HG03460 (cell line): ENCODE data around the gene HOXD3.

Experiments
- ATAC-seq: cut with Tn5 transposase; IDR thresholded peaks from one replicate; pipeline ENCODE4 v1.9.1; 2021; ENCODE audit not compliant: unreplicated experiment

HOXD3 gene

DNA sequence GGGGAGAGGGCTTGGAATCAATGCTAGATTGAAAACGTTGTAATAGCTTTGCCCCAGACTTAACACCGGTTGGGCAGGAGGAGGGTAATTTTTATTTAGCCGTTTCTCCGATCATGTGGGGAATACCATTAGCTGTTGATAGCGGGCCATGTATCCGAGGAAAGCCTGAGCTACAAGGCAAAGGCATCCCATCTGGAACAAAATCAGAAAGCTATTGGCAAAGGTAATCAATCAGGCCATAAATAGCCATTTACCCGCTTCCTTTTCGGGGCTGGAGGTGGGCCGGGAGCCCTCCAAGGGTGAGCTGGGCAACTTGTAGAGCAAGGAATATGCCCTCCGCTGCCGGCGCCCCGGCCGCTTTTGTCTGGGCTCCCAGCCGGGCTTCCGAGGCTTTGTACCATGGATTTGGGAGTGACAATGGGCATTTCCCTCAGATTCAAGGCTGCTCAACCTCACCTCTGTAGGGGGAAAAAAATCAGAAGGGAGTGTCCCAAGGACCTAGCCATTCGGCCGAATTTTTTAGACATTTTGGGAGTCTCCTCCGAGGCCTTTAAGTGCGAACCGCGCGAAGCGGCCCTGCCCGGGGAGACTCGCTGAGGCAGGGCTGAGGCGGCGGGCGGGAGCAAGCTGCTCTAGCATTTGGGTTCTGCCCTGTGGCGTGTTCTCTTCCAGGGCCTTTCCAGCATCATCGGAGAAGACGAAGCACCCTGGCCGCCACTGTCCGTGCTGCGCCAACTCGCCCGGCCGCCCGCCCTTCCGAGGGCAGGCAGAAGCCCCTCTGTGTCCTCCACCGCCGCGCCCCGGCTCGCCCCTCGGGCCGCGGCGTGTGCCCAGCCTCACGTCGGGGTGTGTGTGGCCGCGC lies 35.7 kb upstream of the HOXD3 start:
- no peak for ATAC-seq

GRCh38 chr2:176122052-176122682 lies 34.9 kb upstream of the HOXD3 start:
- no peak for ATAC-seq

DNA sequence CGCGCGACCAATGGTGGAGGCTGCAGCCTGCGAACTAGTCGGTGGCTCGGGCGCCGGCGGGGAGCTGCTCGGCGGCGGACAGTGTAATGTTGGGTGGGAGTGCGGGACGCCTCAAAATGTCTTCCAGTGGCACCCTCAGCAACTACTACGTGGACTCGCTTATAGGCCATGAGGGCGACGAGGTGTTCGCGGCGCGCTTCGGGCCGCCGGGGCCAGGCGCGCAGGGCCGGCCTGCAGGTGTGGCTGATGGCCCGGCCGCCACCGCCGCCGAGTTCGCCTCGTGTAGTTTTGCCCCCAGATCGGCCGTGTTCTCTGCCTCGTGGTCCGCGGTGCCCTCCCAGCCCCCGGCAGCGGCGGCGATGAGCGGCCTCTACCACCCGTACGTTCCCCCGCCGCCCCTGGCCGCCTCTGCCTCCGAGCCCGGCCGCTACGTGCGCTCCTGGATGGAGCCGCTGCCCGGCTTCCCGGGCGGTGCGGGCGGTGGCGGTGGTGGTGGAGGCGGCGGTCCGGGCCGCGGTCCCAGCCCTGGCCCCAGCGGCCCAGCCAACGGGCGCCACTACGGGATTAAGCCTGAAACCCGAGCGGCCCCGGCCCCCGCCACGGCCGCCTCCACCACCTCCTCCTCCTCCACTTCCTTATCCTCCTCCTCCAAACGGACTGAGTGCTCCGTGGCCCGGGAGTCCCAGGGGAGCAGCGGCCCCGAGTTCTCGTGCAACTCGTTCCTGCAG lies 34.3 kb upstream of the HOXD3 start, which contains the start of gene HOXD9:
HOXD9 (plus strand) TSS at position 37 of the 728 bp plus-strand sequence; CDS start at position 87, 50 bp downstream.
- ATAC-seq = no peak

DNA sequence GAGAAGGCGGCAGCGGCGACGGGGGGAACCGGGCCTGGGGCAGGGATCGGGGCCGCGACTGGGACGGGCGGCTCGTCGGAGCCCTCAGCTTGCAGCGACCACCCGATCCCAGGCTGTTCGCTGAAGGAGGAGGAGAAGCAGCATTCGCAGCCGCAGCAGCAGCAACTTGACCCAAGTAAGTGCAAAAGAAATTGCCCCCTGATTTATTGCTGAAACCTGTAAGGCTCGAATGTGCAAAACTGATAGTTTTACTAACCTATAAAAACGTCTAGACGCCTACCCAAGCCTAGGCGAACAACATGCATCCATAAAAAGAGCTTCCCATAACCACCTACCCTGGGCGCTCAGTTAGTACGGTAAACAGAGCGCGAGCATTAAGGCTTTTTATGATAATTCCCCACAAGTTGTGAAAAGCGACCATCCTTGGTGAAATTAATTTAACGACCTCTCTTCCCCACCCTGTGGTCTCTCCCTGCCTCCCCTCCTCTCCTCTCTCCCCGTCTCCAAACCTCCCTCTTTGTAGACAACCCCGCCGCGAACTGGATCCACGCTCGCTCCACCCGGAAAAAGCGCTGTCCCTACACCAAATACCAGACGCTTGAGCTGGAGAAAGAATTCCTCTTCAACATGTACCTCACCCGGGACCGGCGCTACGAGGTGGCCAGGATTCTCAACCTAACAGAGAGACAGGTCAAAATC lies 33.5 kb upstream of the HOXD3 start:
- no peak for ATAC-seq

DNA sequence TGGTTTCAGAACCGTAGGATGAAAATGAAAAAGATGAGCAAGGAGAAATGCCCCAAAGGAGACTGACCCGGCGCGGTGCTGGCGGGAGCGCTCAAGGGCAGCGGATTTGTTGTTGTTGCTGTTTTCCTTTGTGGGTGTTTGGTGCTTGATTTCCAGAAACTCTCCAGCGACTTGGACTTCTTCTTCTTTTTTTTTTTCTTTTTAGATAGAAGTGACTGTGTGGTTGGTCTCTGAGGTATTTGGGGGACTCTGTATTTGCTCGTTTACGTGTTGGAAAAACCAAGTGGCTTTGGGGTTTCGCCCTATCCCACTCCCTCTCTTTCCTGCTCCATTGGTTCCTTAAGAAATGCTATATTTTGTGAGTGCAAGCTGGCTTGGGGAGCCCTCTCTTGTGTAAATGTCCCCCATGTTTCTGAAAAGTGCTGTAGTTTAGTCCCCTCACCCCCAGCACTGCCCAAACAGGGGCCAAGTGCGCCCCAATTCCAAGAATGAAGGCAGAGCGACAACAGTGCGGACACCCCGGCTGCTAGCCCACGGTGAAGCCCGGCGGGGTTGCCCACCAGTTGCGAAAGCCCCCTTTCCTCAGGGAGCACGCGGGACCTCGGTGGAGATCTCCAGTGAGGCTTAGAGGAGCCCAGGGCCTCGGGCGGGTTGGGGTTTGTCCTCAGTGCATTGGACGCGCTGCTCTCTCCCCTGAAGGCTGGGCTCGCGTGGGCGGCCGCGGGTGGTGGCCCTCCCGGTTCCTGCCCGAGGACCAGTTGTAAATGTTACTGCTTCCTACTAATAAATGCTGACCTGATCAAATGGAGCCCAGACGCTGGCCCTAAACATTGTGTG lies 32.8 kb upstream of the HOXD3 start:
- no peak for ATAC-seq

GRCh38 chr2:176124947-176125771 lies 31.9 kb upstream of the HOXD3 start:
- ATAC-seq = no peak

GRCh38 chr2:176125772-176126054 lies 31.4 kb upstream of the HOXD3 start:
- no peak for ATAC-seq

DNA sequence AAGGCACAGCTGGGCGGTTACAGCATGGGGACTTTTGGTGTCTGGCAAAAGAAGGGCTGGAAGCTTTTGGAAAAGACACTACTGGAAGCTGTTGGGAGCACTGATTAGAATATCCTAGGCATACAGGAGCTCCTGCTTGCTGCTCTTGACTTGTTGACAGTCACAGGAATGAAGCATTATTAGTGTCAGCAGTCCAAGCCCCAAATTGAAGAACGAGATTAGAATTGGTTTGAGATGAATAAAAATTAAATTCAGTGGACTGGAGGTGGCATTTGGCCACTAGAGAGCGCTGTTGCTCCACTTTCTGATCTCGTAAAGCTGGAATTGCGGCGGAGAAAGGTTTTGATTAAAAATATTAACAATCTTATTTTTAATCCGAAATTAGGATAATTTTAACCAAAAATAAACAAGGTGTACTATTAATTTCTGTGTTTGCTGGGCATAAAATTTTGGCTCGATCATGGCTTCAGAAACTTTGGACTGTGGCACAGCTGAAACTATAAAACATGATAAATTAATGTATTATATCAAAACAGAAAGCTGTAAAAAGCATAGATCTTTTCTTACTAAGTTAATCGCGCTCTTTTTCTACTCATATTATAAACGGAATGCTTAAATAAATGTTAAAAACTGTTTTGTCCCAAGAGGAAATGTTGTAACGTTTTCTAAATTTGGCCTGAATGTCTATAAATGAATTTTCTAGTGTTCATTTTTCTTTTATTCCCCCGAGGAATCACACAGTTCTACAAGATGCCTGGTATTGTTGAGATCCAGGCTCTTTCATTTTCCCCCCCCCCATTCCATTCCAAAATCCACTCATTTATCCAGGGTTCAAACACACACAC lies 30.0 kb upstream of the HOXD3 start:
- ATAC-seq = no peak

DNA sequence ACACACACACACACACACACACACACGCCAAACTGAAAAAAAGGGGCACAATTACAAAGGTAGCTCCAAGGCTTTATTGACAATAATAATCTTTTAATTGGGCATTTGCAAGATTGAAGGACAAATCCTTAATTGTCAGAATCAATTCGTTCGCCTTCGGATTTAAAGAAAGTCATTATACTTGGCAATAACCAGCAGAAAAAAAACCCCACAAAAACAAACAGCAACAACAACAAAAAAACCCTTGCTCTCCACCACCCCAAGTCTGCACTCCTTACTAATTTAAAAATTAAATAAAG lies 29.4 kb upstream of the HOXD3 start:
- no peak for ATAC-seq

GRCh38 chr2:176128172-176128981 lies 28.7 kb upstream of the HOXD3 start:
- ATAC-seq = no peak

GRCh38 chr2:176128982-176129796 lies 27.9 kb upstream of the HOXD3 start, which contains the start of gene HOXD8:
Gene HOXD8 (plus strand): TSS chr2:176129705. CDS start chr2:176130367, 662 bp downstream.
- no peak for ATAC-seq

DNA sequence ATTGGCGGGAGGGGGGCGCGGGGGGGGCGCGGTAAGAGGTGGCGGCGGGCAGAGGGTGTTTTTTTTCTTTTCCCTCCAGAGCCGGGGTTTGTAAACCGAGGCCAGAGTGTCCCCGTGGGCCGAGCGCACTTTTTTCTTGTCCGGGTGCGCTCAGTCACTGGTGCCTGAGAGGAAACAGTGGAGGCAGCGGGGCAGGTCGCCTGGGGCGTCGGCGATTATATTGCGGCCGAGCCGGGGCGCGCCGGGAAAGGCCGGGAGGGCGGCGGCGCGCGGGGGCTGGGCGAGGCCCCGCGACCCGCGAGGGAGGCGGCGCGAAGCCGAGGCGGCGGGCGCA lies 27.3 kb upstream of the HOXD3 start:
- no peak for ATAC-seq

DNA sequence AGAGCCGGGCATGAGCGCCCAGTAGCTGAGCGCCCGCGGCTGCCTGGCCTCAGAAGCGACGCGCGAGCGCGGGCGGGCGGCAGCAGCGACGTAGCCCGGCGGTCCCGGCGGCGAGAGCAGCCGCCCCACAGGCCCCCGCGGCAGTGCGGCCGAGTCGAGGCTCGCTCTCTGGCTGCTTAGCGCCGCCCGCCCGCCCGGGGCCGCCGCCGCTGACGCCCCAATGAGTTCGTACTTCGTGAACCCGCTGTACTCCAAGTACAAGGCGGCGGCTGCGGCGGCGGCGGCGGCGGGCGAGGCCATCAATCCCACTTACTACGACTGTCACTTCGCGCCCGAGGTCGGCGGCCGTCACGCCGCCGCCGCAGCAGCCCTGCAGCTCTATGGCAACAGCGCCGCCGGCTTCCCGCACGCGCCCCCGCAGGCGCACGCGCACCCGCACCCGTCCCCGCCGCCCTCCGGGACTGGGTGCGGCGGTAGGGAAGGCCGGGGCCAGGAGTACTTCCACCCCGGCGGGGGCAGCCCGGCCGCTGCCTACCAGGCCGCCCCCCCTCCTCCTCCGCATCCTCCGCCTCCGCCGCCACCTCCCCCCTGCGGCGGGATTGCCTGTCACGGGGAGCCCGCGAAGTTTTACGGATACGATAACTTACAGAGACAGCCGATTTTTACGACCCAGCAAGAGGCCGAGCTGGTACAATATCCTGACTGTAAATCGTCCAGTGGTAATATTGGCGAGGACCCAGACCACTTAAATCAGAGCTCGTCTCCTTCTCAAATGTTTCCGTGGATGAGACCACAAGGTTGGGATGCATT lies 26.8 kb upstream of the HOXD3 start:
- no peak for ATAC-seq

- ATAC-seq = no peak
These were observed 25.9 kb upstream of the HOXD3 start for GRCh38 chr2:176130957-176131847.

GRCh38 chr2:176131848-176132158 lies 25.3 kb upstream of the HOXD3 start:
- ATAC-seq = no peak
